ENCODE results near the gene TBC1D2B. TPM values are rescaled to one million over a fixed set of nuclear protein-coding genes. Genes with fewer than 3 reads are reported as not detected.

Gene TBC1D2B
- total and polyA plus RNA-seq, 2 donors (not counting 3 experiments of a cell fraction or from before 2014, with no cell fraction given), result 30.8 to 46.1 TPM

DNA sequence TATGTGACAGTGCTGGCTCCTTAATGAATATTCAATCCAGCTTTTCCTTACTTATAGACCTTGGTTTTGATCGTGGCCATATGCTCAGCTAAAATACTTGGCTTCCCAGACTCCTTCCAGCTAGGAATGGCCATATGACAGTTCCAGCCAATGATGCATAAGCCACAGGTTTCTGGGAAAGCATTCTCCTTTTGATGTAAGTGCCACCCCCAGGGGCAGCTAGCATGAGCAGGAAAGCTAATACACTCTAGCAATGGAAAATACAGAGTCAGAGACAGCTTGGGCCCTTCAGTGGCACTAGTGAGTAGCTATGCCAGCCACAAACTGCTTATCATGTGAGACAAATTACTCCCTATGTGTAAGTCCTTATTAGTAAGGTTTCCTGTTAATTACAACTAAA, 26.7 kb downstream of the TBC1D2B start:
- ChIA-PET CTCF (interaction anchor here (0.9 to 4.2 kb wide), 12 partner anchors 8 to 145 kb away, joined by 3 to 25 read pairs (median 4); no protein-coding TSS in a partner anchor), POLR2A (interaction anchor here (1.2 kb wide), 1 partner anchor 8 kb away, joined by 3 read pairs; no protein-coding TSS in a partner anchor)
- Histone ChIP-seq H3K4me3 (replicated peaks in 1 of 3; ENCODE audit: insufficient read depth in 1 of 3, low read depth in 1 of 3, low read length in 3 of 3) (no peak overlapping the region), H3K79me2 (ENCODE audit: control insufficient read depth, insufficient read depth, low read length) (peaks cover 21% of the 10 kb centered on the region), H3K9ac (replicated peaks; ENCODE audit: extremely low read depth, insufficient read depth, low read length) (no peak overlapping the region), H3K4me2 (ENCODE audit: insufficient read depth, low read length) (peak overlapping the region; percentile 70), H3K27ac (ENCODE audit: insufficient read depth, low read depth, low read length) (peak overlapping the region; percentile 10), H4K20me1 (replicated peaks; ENCODE audit: control insufficient read depth, extremely low read depth, insufficient read depth, low read length) (no peaks in the 10 kb centered on the region), H3K4me1 (ENCODE audit: control insufficient read depth, extremely low read depth, insufficient read depth, low read length) (peaks cover 48% of the 10 kb centered on the region), H2AFZ (ENCODE audit: low read depth, low read length) (no peak overlapping the region), H3K27me3 (ENCODE audit: control insufficient read depth in 2 of 2, insufficient read depth in 2 of 2, low read length in 2 of 2) (no peaks in the 10 kb centered on the region), H3K9me1 (replicated peaks; ENCODE audit: control insufficient read depth, extremely low read depth, insufficient read depth, low read length) (no peaks in the 10 kb centered on the region), H3K9me3 (replicated peaks; ENCODE audit: control insufficient read depth, insufficient read depth, low read length) (no peaks in the 10 kb centered on the region), H3K36me3 (ENCODE audit: control insufficient read depth in 2 of 2, extremely low read depth in 1 of 2, insufficient read depth in 2 of 2, low read length in 2 of 2) (no peaks in the 10 kb centered on the region)
- intact Hi-C loops (cut with micrococcal nuclease), result loop anchor here (1.0 to 2.0 kb wide), 4 partner anchors 10 to 24 kb away; no protein-coding TSS in a partner anchor
- no peak for TF ChIP-seq GATA2 (IDR thresholded peaks at IDR 0.05; ENCODE audit: insufficient read depth, insufficient read length, low read depth, low read length)
- TF ChIP-seq, protein P1, sequence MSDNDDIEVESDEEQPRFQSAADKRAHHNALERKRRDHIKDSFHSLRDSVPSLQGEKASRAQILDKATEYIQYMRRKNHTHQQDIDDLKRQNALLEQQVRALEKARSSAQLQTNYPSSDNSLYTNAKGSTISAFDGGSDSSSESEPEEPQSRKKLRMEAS (IDR thresholded peaks at IDR 0.05; ENCODE audit: insufficient read depth, insufficient read length), result no peak
- BruUV-seq (replicated peaks), result no TSS peak
- DNase-seq (ENCODE audit: low read depth, low spot score) (peak; percentile 41), FAIRE-seq (no peak)
- dilution Hi-C loops (cut with MboI; ENCODE audit: extremely low pct_ligation_motif_present, low sequenced_read_pairs), result no loop called here

DNA sequence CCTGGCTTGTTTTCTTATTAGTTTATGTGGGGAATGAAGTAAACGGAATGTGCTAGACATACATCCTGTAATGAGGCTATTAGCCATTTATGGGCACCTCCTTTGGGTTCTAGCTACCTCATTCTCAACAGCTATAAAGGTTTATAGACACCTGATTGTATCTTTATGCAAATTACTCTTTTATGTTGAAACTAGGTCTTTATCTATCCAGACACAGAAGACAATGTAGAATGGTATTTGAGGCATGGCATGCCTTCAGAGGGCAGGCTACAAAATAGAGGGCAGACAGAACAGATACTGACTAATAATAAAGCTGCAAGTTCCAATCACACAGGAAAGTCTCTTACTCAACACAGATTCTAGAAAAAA, 27.1 kb downstream of the TBC1D2B start:
- Histone ChIP-seq H3K9me3 (replicated peaks; ENCODE audit: control insufficient read depth, insufficient read depth, low read length) (no peaks in the 10 kb centered on the region), H3K9ac (replicated peaks; ENCODE audit: extremely low read depth, insufficient read depth, low read length) (no peak overlapping the region), H3K36me3 (ENCODE audit: control insufficient read depth in 2 of 2, extremely low read depth in 1 of 2, insufficient read depth in 2 of 2, low read length in 2 of 2) (no peaks in the 10 kb centered on the region), H3K4me3 (replicated peaks in 1 of 3; ENCODE audit: insufficient read depth in 1 of 3, low read depth in 1 of 3, low read length in 3 of 3) (no peak overlapping the region), H3K27ac (ENCODE audit: insufficient read depth, low read depth, low read length) (peak overlapping the region; percentile 10), H2AFZ (ENCODE audit: low read depth, low read length) (no peak overlapping the region), H4K20me1 (replicated peaks; ENCODE audit: control insufficient read depth, extremely low read depth, insufficient read depth, low read length) (no peaks in the 10 kb centered on the region), H3K9me1 (replicated peaks; ENCODE audit: control insufficient read depth, extremely low read depth, insufficient read depth, low read length) (no peaks in the 10 kb centered on the region), H3K4me2 (ENCODE audit: insufficient read depth, low read length) (no peak overlapping the region), H3K79me2 (ENCODE audit: control insufficient read depth, insufficient read depth, low read length) (peaks cover 17% of the 10 kb centered on the region), H3K27me3 (ENCODE audit: control insufficient read depth in 2 of 2, insufficient read depth in 2 of 2, low read length in 2 of 2) (no peaks in the 10 kb centered on the region), H3K4me1 (ENCODE audit: control insufficient read depth, extremely low read depth, insufficient read depth, low read length) (peaks cover 45% of the 10 kb centered on the region)
- dilution Hi-C loops (cut with MboI; ENCODE audit: extremely low pct_ligation_motif_present, low sequenced_read_pairs) (no loop called here), intact Hi-C loops (cut with micrococcal nuclease) (loop anchor here (1.0 to 2.0 kb wide), 3 partner anchors 9 to 16 kb away; no protein-coding TSS in a partner anchor)
- ChIA-PET POLR2A (interaction anchor here (1.2 kb wide), 1 partner anchor 9 kb away, joined by 3 read pairs; no protein-coding TSS in a partner anchor), CTCF (interaction anchor here (0.9 to 4.2 kb wide), 14 partner anchors 8 to 145 kb away, joined by 3 to 25 read pairs (median 4); no protein-coding TSS in a partner anchor)
- FAIRE-seq (no peak), DNase-seq (ENCODE audit: low read depth, low spot score) (no peak)
- no TSS peak for BruUV-seq (replicated peaks)
- TF ChIP-seq JUN (IDR thresholded peaks at IDR 0.05; ENCODE audit: borderline replicate concordance, insufficient read depth, insufficient read length, low read depth) (no peak), GATA2 (IDR thresholded peaks at IDR 0.05; ENCODE audit: insufficient read depth, insufficient read length, low read depth, low read length) (no peak), MYC (IDR thresholded peaks at IDR 0.05; ENCODE audit: low read depth, low read length) (no peak), POLR2A (IDR thresholded peaks at IDR 0.05; ENCODE audit: low read depth, low read length) (no peak), FOS (IDR thresholded peaks at IDR 0.05; ENCODE audit: borderline replicate concordance, insufficient read depth, low read length) (no peak), POLR2AphosphoS5 (IDR thresholded peaks at IDR 0.05; ENCODE audit: insufficient read depth, low read depth, low read length) (no peak), EZH2 (IDR thresholded peaks at IDR 0.05; ENCODE audit: borderline replicate concordance, low read depth, low read length, severe bottlenecking) (no peak)
- TF ChIP-seq, protein P1 (IDR thresholded peaks at IDR 0.05; ENCODE audit: insufficient read depth, insufficient read length), result no peak
- TF ChIP-seq, protein P2, sequence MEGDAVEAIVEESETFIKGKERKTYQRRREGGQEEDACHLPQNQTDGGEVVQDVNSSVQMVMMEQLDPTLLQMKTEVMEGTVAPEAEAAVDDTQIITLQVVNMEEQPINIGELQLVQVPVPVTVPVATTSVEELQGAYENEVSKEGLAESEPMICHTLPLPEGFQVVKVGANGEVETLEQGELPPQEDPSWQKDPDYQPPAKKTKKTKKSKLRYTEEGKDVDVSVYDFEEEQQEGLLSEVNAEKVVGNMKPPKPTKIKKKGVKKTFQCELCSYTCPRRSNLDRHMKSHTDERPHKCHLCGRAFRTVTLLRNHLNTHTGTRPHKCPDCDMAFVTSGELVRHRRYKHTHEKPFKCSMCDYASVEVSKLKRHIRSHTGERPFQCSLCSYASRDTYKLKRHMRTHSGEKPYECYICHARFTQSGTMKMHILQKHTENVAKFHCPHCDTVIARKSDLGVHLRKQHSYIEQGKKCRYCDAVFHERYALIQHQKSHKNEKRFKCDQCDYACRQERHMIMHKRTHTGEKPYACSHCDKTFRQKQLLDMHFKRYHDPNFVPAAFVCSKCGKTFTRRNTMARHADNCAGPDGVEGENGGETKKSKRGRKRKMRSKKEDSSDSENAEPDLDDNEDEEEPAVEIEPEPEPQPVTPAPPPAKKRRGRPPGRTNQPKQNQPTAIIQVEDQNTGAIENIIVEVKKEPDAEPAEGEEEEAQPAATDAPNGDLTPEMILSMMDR (IDR thresholded peaks at IDR 0.05; ENCODE audit: extremely low read depth in 1 of 2, insufficient read depth in 1 of 2, low read depth in 1 of 2, low read length in 2 of 2), result no peak

Measured in endothelial cell of umbilical vein (primary cell).